Measurements from ENCODE around the gene TMC6.

The TMC6 gene

DNA sequence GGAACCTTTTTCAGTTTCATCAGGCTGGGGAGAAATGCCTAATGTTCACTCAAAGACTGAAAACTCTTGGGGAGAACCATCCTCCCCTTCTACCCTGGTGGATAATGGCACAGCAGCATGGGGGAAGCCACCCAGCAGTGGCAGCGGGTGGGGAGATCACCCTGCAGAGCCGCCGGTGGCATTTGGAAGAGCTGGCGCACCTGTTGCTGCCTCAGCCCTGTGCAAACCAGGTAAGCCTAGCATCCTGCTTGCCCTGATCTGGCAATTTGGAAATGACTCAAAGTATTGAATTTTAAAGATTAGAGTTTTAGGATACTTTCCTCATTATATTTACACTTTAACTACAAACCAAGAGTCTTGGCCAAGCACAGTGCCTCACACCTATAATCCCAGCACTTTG, 63.8 kb downstream of the TMC6 start:
- DNase-seq = no peak

- DNase-seq = no peak
Observed at GRCh38 chr17:78063489-78063888, 65.1 kb downstream of the TMC6 start.

GRCh38 chr17:78062596-78062995, 66.0 kb downstream of the TMC6 start:
- no peak for DNase-seq

Measured in femur (tissue), 1 donor.